SK-N-SH (cell line): ENCODE data around the gene NRG4. TPM values are rescaled to one million over a fixed set of nuclear protein-coding genes. Genes with fewer than 3 reads are reported as not detected.

Source experiments
- CTCF ChIA-PET: fragments of 300-600, 350-600 bp; formaldehyde crosslinking; extraction: SDS; loops from one replicate; lab custom pipeline; 2021; lab: Yijun Ruan, JAX
- POLR2A ChIA-PET: fragments of 350-600 bp; sonication (Branson Sonifier 250); formaldehyde crosslinking; extraction: SDS; loops from one replicate; lab custom pipeline; 2020; ENCODE audit warnings: antibody characterized with exemption, inconsistent platforms; lab: Yijun Ruan, JAX
- DNase-seq: peaks from one replicate; pipeline ENCODE4 v3.0.0; 2012
- H2AFZ ChIP-seq: fragments of 200-600 bp; sonication (generic); 2 replicates; pipeline ENCODE4 v1.8.1; 2016; ENCODE audit warnings: antibody characterized with exemption, mild to moderate bottlenecking, low read depth
- H3F3A ChIP-seq: fragments of 200-600 bp; sonication (generic); replicated peaks from 2 replicates; pipeline ENCODE3; 2016; ENCODE audit warnings: antibody characterized with exemption, mild to moderate bottlenecking; ENCODE audit not compliant: insufficient read depth
- H3K27ac ChIP-seq, 2 experiments: fragments of 200-500 bp in 1 of 2; fragments of 200-600 bp in 1 of 2; sonication (Bioruptor generic) in 1 of 2; sonication (generic), shearing (Covaris generic) in 1 of 2; 2 replicates each; pipeline versions ENCODE4 v1.5.1 to v1.6.1; 2014 to 2016; ENCODE audit warnings: low read depth in 2 of 2, inconsistent platforms in 1 of 2, low read length in 1 of 2, mild to moderate bottlenecking in 1 of 2, mixed read lengths in 1 of 2
- H3K27me3 ChIP-seq: fragments of 200-600 bp; sonication (generic), shearing (Covaris generic); 2 replicates; pipeline ENCODE4 v1.6.1; 2016; ENCODE audit warnings: mixed run types; ENCODE audit not compliant: insufficient read depth
- H3K36me3 ChIP-seq, 2 experiments: fragments of 200-500 bp in 1 of 2; fragments of 200-600 bp in 1 of 2; sonication (Bioruptor generic) in 1 of 2; sonication (generic) in 1 of 2; replicated peaks in 1 of 2; 2 replicates each; pipeline versions ENCODE3 to v1.5.1; 2014 to 2016; ENCODE audit warnings: low read length in 1 of 2, mild to moderate bottlenecking in 1 of 2; ENCODE audit not compliant: insufficient read depth in 2 of 2, control insufficient read depth in 1 of 2
- H3K4me1 ChIP-seq, 2 experiments: fragments of 200-500 bp in 1 of 2; fragments of 200-600 bp in 1 of 2; sonication (Bioruptor generic) in 1 of 2; sonication (generic), shearing (Covaris generic) in 1 of 2; 2 replicates each; pipeline versions ENCODE4 v1.5.1 to v1.6.1; 2014 to 2016; ENCODE audit warnings: low read depth in 1 of 2, low read length in 1 of 2, mixed run types in 1 of 2; ENCODE audit not compliant: insufficient read depth in 2 of 2, control insufficient read depth in 1 of 2
- H3K4me2 ChIP-seq: fragments of 200-600 bp; sonication (generic), shearing (Covaris generic); 2 replicates; pipeline ENCODE4 v1.6.1; 2017; ENCODE audit warnings: mixed run types
- H3K4me3 ChIP-seq, 2 experiments: fragments of 200-500 bp in 1 of 2; fragments of 200-600 bp in 1 of 2; sonication (Bioruptor generic) in 1 of 2; sonication (generic), shearing (Covaris generic) in 1 of 2; 2 replicates each; pipeline versions ENCODE4 v1.5.1 to v1.8.1; 2014 to 2016; ENCODE audit warnings: low read depth in 2 of 2, inconsistent platforms in 1 of 2, low read length in 1 of 2, mild to moderate bottlenecking in 1 of 2, mixed read lengths in 1 of 2, moderate library complexity in 1 of 2
- H3K79me2 ChIP-seq: fragments of 200-600 bp; sonication (generic); 2 replicates; pipeline ENCODE4 v1.8.1; 2017; ENCODE audit warnings: mild to moderate bottlenecking; ENCODE audit not compliant: insufficient read depth
- H3K9ac ChIP-seq: fragments of 200-600 bp; sonication (generic); 2 replicates; pipeline ENCODE4 v1.6.1; 2017; ENCODE audit warnings: mixed run types
- H3K9me2 ChIP-seq: fragments of 200-600 bp; sonication (generic); 2 replicates; pipeline ENCODE4 v1.6.1; 2017; ENCODE audit warnings: mixed run types
- H3K9me3 ChIP-seq: fragments of 200-600 bp; sonication (generic); 2 replicates; pipeline ENCODE4 v1.6.1; 2017; ENCODE audit warnings: mixed run types, mild to moderate bottlenecking, moderate library complexity
- H4K20me1 ChIP-seq: fragments of 200-600 bp; sonication (generic); 2 replicates; pipeline ENCODE4 v1.6.1; 2017; ENCODE audit warnings: mild to moderate bottlenecking, mixed run types; ENCODE audit not compliant: insufficient read depth
- CHD2 ChIP-seq: fragments of 150-350 bp; IDR thresholded peaks from 2 replicates; pipeline ENCODE4 v1.6.1; 2018; ENCODE audit warnings: low read length; ENCODE audit not compliant: partially characterized antibody
- ELF1 ChIP-seq: IDR thresholded peaks from 2 replicates; pipeline ENCODE4 v1.4.0; 2012
- GATA2 ChIP-seq: sonication (generic); formaldehyde crosslinking; IDR thresholded peaks from 2 replicates; pipeline ENCODE4 v1.5.0; 2020; ENCODE audit warnings: mild to moderate bottlenecking, missing genetic modification reagents
- MEF2A ChIP-seq: IDR thresholded peaks from 2 replicates; pipeline ENCODE4 v1.4.0; 2012; ENCODE audit warnings: low read depth, borderline replicate concordance
- MXI1 ChIP-seq: IDR thresholded peaks from 2 replicates; pipeline ENCODE4 v1.6.1; 2012; ENCODE audit warnings: mild to moderate bottlenecking, low read depth, low read length, improper control_type of control experiment
- NRF1 ChIP-seq: IDR thresholded peaks from 2 replicates; pipeline ENCODE4 v1.6.1; 2012; ENCODE audit warnings: low read depth, mild to moderate bottlenecking, low read length
- POLR2AphosphoS5 ChIP-seq: IDR thresholded peaks from 2 replicates; pipeline ENCODE4 v1.6.1; 2012; ENCODE audit warnings: low read depth, low read length
- RAD21 ChIP-seq: IDR thresholded peaks from 2 replicates; pipeline ENCODE4 v1.6.1; 2012; ENCODE audit warnings: mild to moderate bottlenecking, low read length
- RCOR1 ChIP-seq: fragments of 150-350 bp; IDR thresholded peaks from 2 replicates; pipeline ENCODE4 v1.6.1; 2017; ENCODE audit warnings: antibody characterized with exemption, low read length
- SIN3A ChIP-seq: IDR thresholded peaks from 2 replicates; pipeline ENCODE4 v1.6.1; 2012; ENCODE audit warnings: low read depth, mild to moderate bottlenecking, low read length, moderate library complexity, borderline replicate concordance
- TAF1 ChIP-seq: IDR thresholded peaks from 2 replicates; pipeline ENCODE4 v1.6.1; 2012; ENCODE audit warnings: low read depth, mild to moderate bottlenecking, low read length, moderate library complexity, borderline replicate concordance
- TEAD4 ChIP-seq: IDR thresholded peaks from 2 replicates; pipeline ENCODE4 v1.4.0; 2012; ENCODE audit warnings: mild to moderate bottlenecking, borderline replicate concordance; ENCODE audit not compliant: insufficient read depth
- WGBS: methylation state at CpG from one replicate; pipeline ENCODE4 v1.1.6; 2017; ENCODE audit warnings: low lambda C conversion rate; 5-methylcytosine and 5-hydroxymethylcytosine counted together
- polyA plus RNA-seq, 3 experiments: library from polyadenylated mRNA; depleted of rRNA; stranded (reverse); fragments of >200 nt; gene quantifications; 2 replicates each; pipeline ENCODE4 v1.2.3, GENCODE V29; 2012
- TF ChIP-seq, protein P1 (sequence below): fragments of 150-350 bp; IDR thresholded peaks from 2 replicates; pipeline ENCODE4 v1.6.1; 2016; ENCODE audit warnings: mild to moderate bottlenecking, low read depth, low read length
- TF ChIP-seq, protein P2 (sequence below): IDR thresholded peaks from 2 replicates; pipeline ENCODE4; 2012
- TF ChIP-seq, protein P3 (sequence below): fragments of 150-350 bp; IDR thresholded peaks from 2 replicates; pipeline ENCODE4 v1.6.1; 2017; ENCODE audit warnings: antibody characterized with exemption, low read length, low read depth, borderline replicate concordance
- TF ChIP-seq, protein P4 (sequence below): IDR thresholded peaks from 2 replicates; pipeline ENCODE4 v1.6.1; 2012; ENCODE audit warnings: mild to moderate bottlenecking, low read depth, low read length, moderate library complexity

Gene NRG4
- polyA plus RNA-seq, 1 of the 3 experiments (the other 2 are of a cell fraction): not detected

DNA sequence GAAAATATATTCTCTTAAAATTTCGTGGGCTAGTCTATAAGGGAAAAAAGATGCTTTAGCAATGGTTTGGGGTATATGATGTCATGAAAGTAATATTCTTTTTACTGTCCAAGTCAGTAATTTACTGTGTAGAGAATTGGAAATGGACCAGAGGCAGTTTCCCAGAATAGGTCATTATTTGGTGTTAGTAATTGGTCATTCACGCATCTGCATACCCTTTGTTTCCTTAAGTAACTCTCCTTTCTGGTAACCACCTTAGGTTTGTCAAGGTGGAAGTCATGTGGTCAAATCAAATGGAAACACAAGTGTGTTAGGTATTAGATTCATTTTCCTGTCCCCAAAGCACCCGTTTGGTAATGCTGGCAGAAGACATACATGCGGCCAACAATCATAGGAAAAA is 84.6 kb downstream of the NRG4 start:
- H3K36me3 ChIP-seq: peaks cover 42 to 68% of the 10 kb centered on the region in 2 experiments
- no peak overlapping the region for H3K4me2 ChIP-seq
- H3K9me2 ChIP-seq: no peaks in the 10 kb centered on the region
- TF ChIP-seq POLR2AphosphoS5 (no peak), RCOR1 (no peak), MEF2A (no peak), RAD21 (no peak), SIN3A (no peak), ELF1 (no peak), NRF1 (no peak), TEAD4 (no peak), MXI1 (no peak), GATA2 (CRISPR knock-in tag) (no peak), TAF1 (no peak), CHD2 (no peak)
- TF ChIP-seq, protein P1, sequence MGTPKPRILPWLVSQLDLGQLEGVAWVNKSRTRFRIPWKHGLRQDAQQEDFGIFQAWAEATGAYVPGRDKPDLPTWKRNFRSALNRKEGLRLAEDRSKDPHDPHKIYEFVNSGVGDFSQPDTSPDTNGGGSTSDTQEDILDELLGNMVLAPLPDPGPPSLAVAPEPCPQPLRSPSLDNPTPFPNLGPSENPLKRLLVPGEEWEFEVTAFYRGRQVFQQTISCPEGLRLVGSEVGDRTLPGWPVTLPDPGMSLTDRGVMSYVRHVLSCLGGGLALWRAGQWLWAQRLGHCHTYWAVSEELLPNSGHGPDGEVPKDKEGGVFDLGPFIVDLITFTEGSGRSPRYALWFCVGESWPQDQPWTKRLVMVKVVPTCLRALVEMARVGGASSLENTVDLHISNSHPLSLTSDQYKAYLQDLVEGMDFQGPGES: no peak
- TF ChIP-seq, protein P2, sequence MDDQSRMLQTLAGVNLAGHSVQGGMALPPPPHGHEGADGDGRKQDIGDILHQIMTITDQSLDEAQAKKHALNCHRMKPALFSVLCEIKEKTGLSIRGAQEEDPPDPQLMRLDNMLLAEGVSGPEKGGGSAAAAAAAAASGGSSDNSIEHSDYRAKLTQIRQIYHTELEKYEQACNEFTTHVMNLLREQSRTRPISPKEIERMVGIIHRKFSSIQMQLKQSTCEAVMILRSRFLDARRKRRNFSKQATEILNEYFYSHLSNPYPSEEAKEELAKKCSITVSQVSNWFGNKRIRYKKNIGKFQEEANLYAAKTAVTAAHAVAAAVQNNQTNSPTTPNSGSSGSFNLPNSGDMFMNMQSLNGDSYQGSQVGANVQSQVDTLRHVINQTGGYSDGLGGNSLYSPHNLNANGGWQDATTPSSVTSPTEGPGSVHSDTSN: no peak
- TF ChIP-seq, protein P3, sequence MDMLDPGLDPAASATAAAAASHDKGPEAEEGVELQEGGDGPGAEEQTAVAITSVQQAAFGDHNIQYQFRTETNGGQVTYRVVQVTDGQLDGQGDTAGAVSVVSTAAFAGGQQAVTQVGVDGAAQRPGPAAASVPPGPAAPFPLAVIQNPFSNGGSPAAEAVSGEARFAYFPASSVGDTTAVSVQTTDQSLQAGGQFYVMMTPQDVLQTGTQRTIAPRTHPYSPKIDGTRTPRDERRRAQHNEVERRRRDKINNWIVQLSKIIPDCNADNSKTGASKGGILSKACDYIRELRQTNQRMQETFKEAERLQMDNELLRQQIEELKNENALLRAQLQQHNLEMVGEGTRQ: no peak
- TF ChIP-seq, protein P4, sequence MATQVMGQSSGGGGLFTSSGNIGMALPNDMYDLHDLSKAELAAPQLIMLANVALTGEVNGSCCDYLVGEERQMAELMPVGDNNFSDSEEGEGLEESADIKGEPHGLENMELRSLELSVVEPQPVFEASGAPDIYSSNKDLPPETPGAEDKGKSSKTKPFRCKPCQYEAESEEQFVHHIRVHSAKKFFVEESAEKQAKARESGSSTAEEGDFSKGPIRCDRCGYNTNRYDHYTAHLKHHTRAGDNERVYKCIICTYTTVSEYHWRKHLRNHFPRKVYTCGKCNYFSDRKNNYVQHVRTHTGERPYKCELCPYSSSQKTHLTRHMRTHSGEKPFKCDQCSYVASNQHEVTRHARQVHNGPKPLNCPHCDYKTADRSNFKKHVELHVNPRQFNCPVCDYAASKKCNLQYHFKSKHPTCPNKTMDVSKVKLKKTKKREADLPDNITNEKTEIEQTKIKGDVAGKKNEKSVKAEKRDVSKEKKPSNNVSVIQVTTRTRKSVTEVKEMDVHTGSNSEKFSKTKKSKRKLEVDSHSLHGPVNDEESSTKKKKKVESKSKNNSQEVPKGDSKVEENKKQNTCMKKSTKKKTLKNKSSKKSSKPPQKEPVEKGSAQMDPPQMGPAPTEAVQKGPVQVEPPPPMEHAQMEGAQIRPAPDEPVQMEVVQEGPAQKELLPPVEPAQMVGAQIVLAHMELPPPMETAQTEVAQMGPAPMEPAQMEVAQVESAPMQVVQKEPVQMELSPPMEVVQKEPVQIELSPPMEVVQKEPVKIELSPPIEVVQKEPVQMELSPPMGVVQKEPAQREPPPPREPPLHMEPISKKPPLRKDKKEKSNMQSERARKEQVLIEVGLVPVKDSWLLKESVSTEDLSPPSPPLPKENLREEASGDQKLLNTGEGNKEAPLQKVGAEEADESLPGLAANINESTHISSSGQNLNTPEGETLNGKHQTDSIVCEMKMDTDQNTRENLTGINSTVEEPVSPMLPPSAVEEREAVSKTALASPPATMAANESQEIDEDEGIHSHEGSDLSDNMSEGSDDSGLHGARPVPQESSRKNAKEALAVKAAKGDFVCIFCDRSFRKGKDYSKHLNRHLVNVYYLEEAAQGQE: no peak
- no peak overlapping the region; a peak in 1 of 4 replicates for H3K27ac ChIP-seq
- no peak for DNase-seq
- no peak overlapping the region for H3K4me3 ChIP-seq
- H3K79me2 ChIP-seq: peaks cover 55% of the 10 kb centered on the region
- H3K4me1 ChIP-seq: peaks cover 0 to 6% of the 10 kb centered on the region in 2 experiments; a peak in 2 of 4 replicates
- peaks cover 57% of the 10 kb centered on the region for H4K20me1 ChIP-seq
- H3F3A ChIP-seq: no peaks in the 10 kb centered on the region
- 91% methylated on average over 4 of the region's 4 CpGs for WGBS
- no peaks in the 10 kb centered on the region for H3K9me3 ChIP-seq
- H3K9ac ChIP-seq: no peak overlapping the region
- no peaks in the 10 kb centered on the region for H3K27me3 ChIP-seq
- H2AFZ ChIP-seq: no peak overlapping the region
- ChIA-PET CTCF (no interaction called here), POLR2A (no interaction called here)
